ENCODE data around the gene ECPAS.

GRCh38 chr9:111316796-111317195 is 167.4 kb downstream of the ECPAS start:
- no peak for TF ChIP-seq CTCF (IDR thresholded peaks at IDR 0.05)
- TF ChIP-seq EZH2 (IDR thresholded peaks at IDR 0.05; ENCODE audit: borderline replicate concordance, insufficient read depth, low read depth, low read length, poor library complexity, severe bottlenecking) = no peak

All from B cell (primary cell).